Keratinocyte (primary cell): ENCODE data around the gene NDUFAF5. TPM values are rescaled to one million over a fixed set of nuclear protein-coding genes. Genes with fewer than 3 reads are reported as not detected.

ENCODE experiments used
- DNase-seq: peaks from one replicate; pipeline ENCODE4 v3.0.0-alpha.2; 2011; ENCODE audit warnings: low read depth, missing footprints, low spot score
- FAIRE-seq: peaks from 2 replicates; lab custom pipeline; 2011; peaks lifted over from hg19 to GRCh38; lab: Jason Lieb, UNC
- H2AFZ ChIP-seq: 2 replicates; pipeline ENCODE4 v1.6.0; 2012; ENCODE audit warnings: low read length, control low read depth, inconsistent platforms; ENCODE audit not compliant: control insufficient read depth
- H3K27ac ChIP-seq: 2 replicates; pipeline ENCODE4 v1.5.1; 2011; ENCODE audit warnings: low read length; ENCODE audit not compliant: control insufficient read depth, insufficient read depth
- H3K27me3 ChIP-seq: 3 replicates; pipeline ENCODE4 v1.6.0; 2011; ENCODE audit warnings: low read length; ENCODE audit not compliant: control insufficient read depth, insufficient read depth; ENCODE audit errors: extremely low read depth
- H3K36me3 ChIP-seq, 2 experiments: 2 replicates in 1 of 2; 3 replicates in 1 of 2; pipeline ENCODE4 v1.5.1; 2011; ENCODE audit warnings: low read length in 2 of 2, mild to moderate bottlenecking in 1 of 2; ENCODE audit not compliant: control insufficient read depth in 2 of 2, insufficient read depth in 2 of 2; ENCODE audit errors: extremely low read depth in 1 of 2
- H3K4me1 ChIP-seq: 3 replicates; pipeline ENCODE4 v1.5.1; 2011; ENCODE audit warnings: low read length; ENCODE audit not compliant: control insufficient read depth, insufficient read depth; ENCODE audit errors: extremely low read depth
- H3K4me2 ChIP-seq: 3 replicates; pipeline ENCODE4 v1.6.0; 2011; ENCODE audit warnings: low read depth, low read length; ENCODE audit not compliant: control insufficient read depth, insufficient read depth; ENCODE audit errors: extremely low read depth
- H3K4me3 ChIP-seq, 3 experiments: fragments of 200-600 bp in 1 of 3; sonication (generic) in 1 of 3; 2 replicates in 2 of 3; 3 replicates in 1 of 3; pipeline ENCODE4 v1.5.1; 2011 to 2016; ENCODE audit warnings: low read length in 3 of 3, mild to moderate bottlenecking in 3 of 3, control low read depth in 2 of 3, inconsistent platforms in 1 of 3, low read depth in 1 of 3, mixed read lengths in 1 of 3, mixed run types in 1 of 3, moderate library complexity in 1 of 3; ENCODE audit not compliant: control insufficient read depth in 2 of 3, insufficient read depth in 2 of 3; ENCODE audit errors: extremely low read depth in 1 of 3
- H3K79me2 ChIP-seq: 2 replicates; pipeline ENCODE4 v1.6.0; 2012; ENCODE audit warnings: low read length; ENCODE audit not compliant: control insufficient read depth, insufficient read depth
- H3K9ac ChIP-seq: 3 replicates; pipeline ENCODE4 v1.6.0; 2011; ENCODE audit warnings: low read length; ENCODE audit not compliant: control insufficient read depth, insufficient read depth; ENCODE audit errors: extremely low read depth
- H3K9me1 ChIP-seq: 3 replicates; pipeline ENCODE4 v1.6.0; 2011; ENCODE audit warnings: low read length; ENCODE audit not compliant: control insufficient read depth, insufficient read depth; ENCODE audit errors: extremely low read depth
- H3K9me3 ChIP-seq: 2 replicates; pipeline ENCODE4 v1.5.1; 2012; ENCODE audit warnings: low read depth, low read length; ENCODE audit not compliant: control insufficient read depth
- H4K20me1 ChIP-seq: 3 replicates; pipeline ENCODE4 v1.6.0; 2011; ENCODE audit warnings: low read length; ENCODE audit not compliant: control insufficient read depth, insufficient read depth; ENCODE audit errors: extremely low read depth
- CTCF ChIP-seq, 3 experiments: IDR thresholded peaks in 1 of 3; conservative IDR thresholded peaks in 1 of 3; optimal IDR thresholded peaks in 1 of 3; 2 replicates in 2 of 3; 3 replicates in 1 of 3; pipeline versions ENCODE3 to v1.5.1; 2011; ENCODE audit warnings: low read length in 3 of 3, mild to moderate bottlenecking in 3 of 3, moderate library complexity in 2 of 3, control low read depth in 1 of 3, inconsistent platforms in 1 of 3; ENCODE audit not compliant: insufficient read depth in 2 of 3; ENCODE audit errors: extremely low read depth in 1 of 3
- EZH2 ChIP-seq: IDR thresholded peaks from one replicate; pipeline ENCODE4 v1.6.1; 2012; ENCODE audit warnings: inconsistent platforms, mild to moderate bottlenecking, low read length, moderate library complexity
- dilution Hi-C: fragments of 300-500 bp; cut with MboI; formaldehyde crosslinking; loops from one replicate; pipeline ENCODE4 v1.7.0; 2020; ENCODE audit warnings: low sequenced_read_pairs; ENCODE audit not compliant: extremely low pct_ligation_motif_present
- polyA plus RNA-seq, 5 experiments: library from polyadenylated mRNA; depleted of rRNA in 3 of 5; stranded (reverse) in 3 of 5; stranded (forward) in 1 of 5; unstranded in 1 of 5; fragments of >200 nt; gene quantifications; 1 replicate in 1 of 5; 2 replicates in 3 of 5; 3 replicates in 1 of 5; pipeline versions ENCODE4 v1.2.1 to v1.2.3, GENCODE V29; 2011 to 2012; ENCODE audit warnings: missing spikeins in 2 of 5, low read depth in 1 of 5, low replicate concordance in 1 of 5

The NDUFAF5 gene
- polyA plus RNA-seq, 1 donor (not counting 4 experiments of a cell fraction or from before 2014, with no cell fraction given), result 26.4 TPM

GRCh38 chr20:13855613-13856012, 70.8 kb downstream of the NDUFAF5 start:
- no peaks in the 10 kb centered on the region for H3K79me2 ChIP-seq
- H3K9me3 ChIP-seq, result no peaks in the 10 kb centered on the region
- no peak overlapping the region for H3K4me3 ChIP-seq
- no peaks in the 10 kb centered on the region for H3K27me3 ChIP-seq
- no peak overlapping the region for H3K4me2 ChIP-seq
- H3K36me3 ChIP-seq, result no peaks in the 10 kb centered on the region
- no peak overlapping the region for H2AFZ ChIP-seq
- H3K9ac ChIP-seq, result no peak overlapping the region
- dilution Hi-C loops, result no loop called here
- TF ChIP-seq CTCF (optimal IDR thresholded peaks at IDR 0.05 in 1 of 3, IDR thresholded peaks at IDR 0.05 in 1 of 3, conservative IDR thresholded peaks at IDR 0.05 in 1 of 3; ENCODE audit: extremely low read depth in 1 of 3, insufficient read depth in 2 of 3, low read length in 3 of 3) (no peak), EZH2 (no peak)
- no peaks in the 10 kb centered on the region for H4K20me1 ChIP-seq
- DNase-seq (no peak), FAIRE-seq (no peak)
- no peaks in the 10 kb centered on the region for H3K4me1 ChIP-seq
- no peak overlapping the region for H3K27ac ChIP-seq
- no peaks in the 10 kb centered on the region for H3K9me1 ChIP-seq

DNA sequence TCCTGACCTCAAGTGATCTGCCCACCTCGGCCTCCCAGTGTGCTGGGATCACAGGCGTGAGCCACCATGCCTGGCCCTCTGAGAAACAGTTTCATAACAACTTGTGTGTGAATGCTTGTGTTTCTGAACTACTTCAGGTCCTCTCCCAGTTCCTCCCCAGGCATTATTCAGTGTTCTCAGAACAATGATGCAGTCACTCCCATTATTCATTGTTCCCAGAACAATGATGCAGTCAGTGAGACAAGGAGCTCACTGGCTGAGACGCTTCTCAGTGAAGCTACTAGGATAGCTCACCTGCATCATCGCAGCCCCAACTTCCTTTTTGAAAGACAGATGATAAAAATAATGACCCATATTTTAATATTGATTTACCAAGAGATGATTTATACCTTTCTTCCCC, 71.5 kb downstream of the NDUFAF5 start:
- no peaks in the 10 kb centered on the region for H3K4me1 ChIP-seq
- no peaks in the 10 kb centered on the region for H3K79me2 ChIP-seq
- no peaks in the 10 kb centered on the region for H3K27me3 ChIP-seq
- no peaks in the 10 kb centered on the region for H3K9me1 ChIP-seq
- TF ChIP-seq EZH2 (no peak), CTCF (optimal IDR thresholded peaks at IDR 0.05 in 1 of 3, IDR thresholded peaks at IDR 0.05 in 1 of 3, conservative IDR thresholded peaks at IDR 0.05 in 1 of 3; ENCODE audit: extremely low read depth in 1 of 3, insufficient read depth in 2 of 3, low read length in 3 of 3) (no peak)
- FAIRE-seq, result no peak
- no peaks in the 10 kb centered on the region for H4K20me1 ChIP-seq
- H3K4me3 ChIP-seq, result no peak overlapping the region
- H3K36me3 ChIP-seq, result no peaks in the 10 kb centered on the region
- H3K27ac ChIP-seq, result no peak overlapping the region
- dilution Hi-C loops, result no loop called here
- DNase-seq, result no peak
- H3K9ac ChIP-seq, result no peak overlapping the region
- H3K9me3 ChIP-seq, result no peaks in the 10 kb centered on the region
- H3K4me2 ChIP-seq, result no peak overlapping the region
- no peak overlapping the region for H2AFZ ChIP-seq
